NB4 (cell line): Measurements from ENCODE around the gene LRMDA.

Source experiments
- MYC ChIP-seq: IDR thresholded peaks from 2 replicates; pipeline ENCODE4 v1.6.1; 2011; ENCODE audit warnings: low read depth, low read length
- POLR2A ChIP-seq: IDR thresholded peaks from 2 replicates; pipeline ENCODE4 v1.6.1; 2011; ENCODE audit warnings: mild to moderate bottlenecking; ENCODE audit not compliant: insufficient read length; ENCODE audit errors: extremely low read depth
- TF ChIP-seq, protein P1 (sequence below): IDR thresholded peaks from 2 replicates; pipeline ENCODE4 v1.6.1; 2011; ENCODE audit warnings: low read depth, low read length
- TF ChIP-seq, protein P2 (sequence below): IDR thresholded peaks from one replicate; pipeline ENCODE4 v1.5.1; 2012; ENCODE audit warnings: low read depth, low read length

DNA sequence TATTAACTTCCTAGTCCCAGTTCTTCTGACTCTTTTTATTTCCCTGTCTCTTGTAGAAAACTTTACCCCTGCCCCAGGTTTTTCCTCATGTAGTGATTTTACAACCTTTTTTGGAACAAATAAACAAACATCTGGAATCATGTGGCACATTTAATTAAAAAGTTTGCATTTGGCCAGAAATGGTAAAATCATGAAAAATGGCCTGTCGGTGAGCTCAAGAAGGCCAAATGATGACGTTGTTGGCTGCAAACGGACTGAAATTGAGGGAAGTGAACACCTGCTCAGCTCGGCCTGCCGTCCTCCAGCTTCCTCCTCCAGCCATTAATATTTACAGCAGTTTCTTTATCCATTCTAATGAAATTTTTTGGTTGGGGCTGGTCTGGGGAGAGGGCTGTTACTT lies 902.8 kb downstream of the LRMDA start:
- TF ChIP-seq, protein P1, sequence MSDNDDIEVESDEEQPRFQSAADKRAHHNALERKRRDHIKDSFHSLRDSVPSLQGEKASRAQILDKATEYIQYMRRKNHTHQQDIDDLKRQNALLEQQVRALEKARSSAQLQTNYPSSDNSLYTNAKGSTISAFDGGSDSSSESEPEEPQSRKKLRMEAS = no peak
- TF ChIP-seq, protein P2, sequence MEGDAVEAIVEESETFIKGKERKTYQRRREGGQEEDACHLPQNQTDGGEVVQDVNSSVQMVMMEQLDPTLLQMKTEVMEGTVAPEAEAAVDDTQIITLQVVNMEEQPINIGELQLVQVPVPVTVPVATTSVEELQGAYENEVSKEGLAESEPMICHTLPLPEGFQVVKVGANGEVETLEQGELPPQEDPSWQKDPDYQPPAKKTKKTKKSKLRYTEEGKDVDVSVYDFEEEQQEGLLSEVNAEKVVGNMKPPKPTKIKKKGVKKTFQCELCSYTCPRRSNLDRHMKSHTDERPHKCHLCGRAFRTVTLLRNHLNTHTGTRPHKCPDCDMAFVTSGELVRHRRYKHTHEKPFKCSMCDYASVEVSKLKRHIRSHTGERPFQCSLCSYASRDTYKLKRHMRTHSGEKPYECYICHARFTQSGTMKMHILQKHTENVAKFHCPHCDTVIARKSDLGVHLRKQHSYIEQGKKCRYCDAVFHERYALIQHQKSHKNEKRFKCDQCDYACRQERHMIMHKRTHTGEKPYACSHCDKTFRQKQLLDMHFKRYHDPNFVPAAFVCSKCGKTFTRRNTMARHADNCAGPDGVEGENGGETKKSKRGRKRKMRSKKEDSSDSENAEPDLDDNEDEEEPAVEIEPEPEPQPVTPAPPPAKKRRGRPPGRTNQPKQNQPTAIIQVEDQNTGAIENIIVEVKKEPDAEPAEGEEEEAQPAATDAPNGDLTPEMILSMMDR = no peak
- TF ChIP-seq POLR2A (no peak), MYC (no peak)
